ENCODE data around the gene SLC24A1. TPM values are rescaled to one million over a fixed set of nuclear protein-coding genes. Genes with fewer than 3 reads are reported as not detected.

Gene SLC24A1
- total and polyA plus RNA-seq, 12 donors: 3.3 to 15.8 (median 8.9) TPM

- Histone ChIP-seq H3K36me3 (replicated peaks in 1 of 2) (no peaks in the 10 kb centered on the region), H3K4me1 (replicated peaks in 1 of 2) (no peaks in the 10 kb centered on the region), H3K9me3 (replicated peaks in 1 of 3) (no peaks in the 10 kb centered on the region), H3K27me3 (no peaks in the 10 kb centered on the region), H3K4me3 (no peak overlapping the region), H3K27ac (no peak overlapping the region)
- DNase-seq: no peak
- intact Hi-C loops (cut with DNase I): no loop called here
- WGBS, 4 donors: 90 to 95% (median 93%) methylated on average over 2 of the region's 2 CpGs
- TF ChIP-seq CTCF (IDR thresholded peaks at IDR 0.05) (no peak), POLR2A (IDR thresholded peaks at IDR 0.05) (no peak)
Measured at GRCh38 chr15:65682404-65682911, 60.7 kb downstream of the SLC24A1 start.

DNA sequence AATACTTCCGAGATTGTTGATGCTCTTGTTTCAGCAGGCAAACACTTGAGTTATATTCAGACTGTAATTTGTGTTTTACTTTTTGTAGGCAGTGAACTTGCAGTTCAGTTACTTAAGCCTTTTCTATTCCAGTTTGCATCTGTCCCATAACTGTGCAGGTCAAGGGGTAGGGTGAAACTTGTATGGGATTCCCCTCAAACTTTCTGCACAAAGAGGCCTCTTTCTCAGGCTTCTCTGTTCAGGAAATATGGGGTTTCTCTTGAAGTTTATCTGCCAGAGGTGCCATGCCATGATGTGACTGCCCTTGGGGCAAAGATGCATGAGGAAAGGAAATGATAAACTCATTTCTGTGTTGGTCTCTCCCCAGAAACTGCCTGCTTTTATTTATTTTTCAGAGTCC is 66.7 kb downstream of the SLC24A1 start:
- WGBS, 4 donors: 95 to 96% (median 96%) methylated on average over 1 of the region's 1 CpG
- peaks cover 0 to 21% of the 10 kb centered on the region in 2 donors for H3K36me3 ChIP-seq (replicated peaks in 1 of 2)
- DNase-seq: no peak
- no peaks in the 10 kb centered on the region for H3K4me1 ChIP-seq (replicated peaks in 1 of 2)
- no peak overlapping the region for H3K4me3 ChIP-seq
- intact Hi-C loops (cut with DNase I): no loop called here
- no peaks in the 10 kb centered on the region for H3K9me3 ChIP-seq (replicated peaks in 1 of 3)
- no peak overlapping the region for H3K27ac ChIP-seq
- TF ChIP-seq CTCF (IDR thresholded peaks at IDR 0.05): no peak
- no peak for TF ChIP-seq POLR2A (IDR thresholded peaks at IDR 0.05)
- no peaks in the 10 kb centered on the region for H3K27me3 ChIP-seq

GRCh38 chr15:65690173-65690572 is 68.4 kb downstream of the SLC24A1 start:
- Histone ChIP-seq H3K27ac (no peak overlapping the region), H3K36me3 (replicated peaks in 1 of 2) (peaks cover 0 to 21% of the 10 kb centered on the region in 2 donors), H3K4me3 (no peak overlapping the region), H3K9me3 (replicated peaks in 1 of 3) (no peaks in the 10 kb centered on the region), H3K27me3 (no peaks in the 10 kb centered on the region), H3K4me1 (replicated peaks in 1 of 2) (peaks cover 4 to 11% of the 10 kb centered on the region in 2 donors)
- TF ChIP-seq POLR2A (IDR thresholded peaks at IDR 0.05) (no peak), CTCF (IDR thresholded peaks at IDR 0.05) (no peak)
- WGBS, 4 donors: 78 to 88% (median 80%) methylated on average over 1 of the region's 1 CpG
- intact Hi-C loops (cut with DNase I): no loop called here
- no peak for DNase-seq

- Histone ChIP-seq H3K36me3 (replicated peaks in 1 of 2) (peaks cover 0 to 21% of the 10 kb centered on the region in 2 donors), H3K27me3 (no peaks in the 10 kb centered on the region), H3K4me3 (no peak overlapping the region), H3K9me3 (replicated peaks in 1 of 3) (no peaks in the 10 kb centered on the region), H3K27ac (no peak overlapping the region), H3K4me1 (replicated peaks in 1 of 2) (peaks cover 4 to 17% of the 10 kb centered on the region in 2 donors)
- TF ChIP-seq POLR2A (IDR thresholded peaks at IDR 0.05): no peak
- TF ChIP-seq CTCF (IDR thresholded peaks at IDR 0.05): no peak
- WGBS, 4 donors: 90 to 97% (median 93%) methylated on average over 4 of the region's 4 CpGs
- intact Hi-C loops (cut with DNase I): no loop called here
- DNase-seq: no peak
Measured at GRCh38 chr15:65690778-65691177, 69.0 kb downstream of the SLC24A1 start.

Data from adrenal gland (tissue), 12 donors.